GM18508 (cell line): ENCODE measurements around the gene TMEM120A.

ENCODE experiments used
- ATAC-seq: cut with Tn5 transposase; IDR thresholded peaks from one replicate; pipeline ENCODE4 v1.9.1; 2021; ENCODE audit warnings: moderate number of reproducible peaks; ENCODE audit not compliant: insufficient read depth, unreplicated experiment

Gene TMEM120A

DNA sequence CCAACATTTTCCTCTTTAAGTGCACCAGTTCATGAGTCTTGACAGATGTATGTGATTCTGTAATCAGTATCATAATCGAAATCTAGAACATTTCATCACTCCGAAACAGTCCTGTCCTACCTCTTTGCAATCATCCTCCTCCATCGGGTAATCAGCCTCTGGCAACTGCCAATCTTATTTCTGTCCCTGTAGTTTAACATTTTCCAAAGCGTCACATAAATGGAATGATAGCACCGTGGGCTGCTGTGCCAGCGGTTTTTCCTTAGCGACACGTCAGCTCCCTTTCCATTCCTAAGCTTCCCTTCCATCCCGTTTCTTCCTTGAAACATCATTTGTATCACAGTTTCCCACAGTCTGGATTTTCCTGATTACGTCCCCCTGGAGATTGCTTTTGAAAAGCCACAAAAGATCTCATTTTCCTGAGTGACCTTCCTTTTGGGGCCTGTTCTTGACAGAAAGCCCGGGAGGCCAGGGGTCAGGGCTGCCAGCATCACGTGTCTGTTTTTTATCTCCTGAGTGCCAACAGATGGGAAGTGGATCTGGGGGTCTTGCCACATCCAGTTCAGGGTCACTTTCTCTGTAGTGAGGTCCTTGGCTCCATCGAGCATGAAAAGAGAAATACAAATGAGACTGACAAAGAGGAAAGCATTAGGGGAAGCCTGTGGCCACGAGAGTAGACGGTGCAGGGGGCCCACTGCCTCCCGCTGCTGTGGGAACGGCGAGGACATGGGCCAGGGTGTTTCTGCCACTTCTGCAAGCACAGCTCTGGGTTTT, 31.6 kb downstream of the TMEM120A start:
- no peak for ATAC-seq

DNA sequence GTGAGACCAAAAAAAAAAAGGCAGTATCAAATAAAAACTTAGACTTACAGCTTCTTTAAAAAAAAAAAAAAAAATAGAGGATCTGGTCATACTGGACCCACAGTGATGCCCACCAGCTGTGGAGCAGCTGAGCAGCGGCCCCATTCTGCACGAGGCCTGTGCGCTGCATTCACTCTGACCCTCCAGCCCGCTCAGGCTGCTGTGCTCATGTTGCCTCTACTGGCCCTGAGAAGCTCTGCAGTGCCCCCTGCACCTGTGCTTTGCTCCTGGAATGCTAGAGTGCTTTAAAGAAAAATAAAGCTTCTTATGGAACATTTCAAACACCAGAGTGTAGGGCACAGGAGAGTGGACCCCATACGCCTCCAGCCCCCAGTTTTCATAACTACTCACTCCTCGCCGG, 33.2 kb downstream of the TMEM120A start:
- ATAC-seq = no peak

DNA sequence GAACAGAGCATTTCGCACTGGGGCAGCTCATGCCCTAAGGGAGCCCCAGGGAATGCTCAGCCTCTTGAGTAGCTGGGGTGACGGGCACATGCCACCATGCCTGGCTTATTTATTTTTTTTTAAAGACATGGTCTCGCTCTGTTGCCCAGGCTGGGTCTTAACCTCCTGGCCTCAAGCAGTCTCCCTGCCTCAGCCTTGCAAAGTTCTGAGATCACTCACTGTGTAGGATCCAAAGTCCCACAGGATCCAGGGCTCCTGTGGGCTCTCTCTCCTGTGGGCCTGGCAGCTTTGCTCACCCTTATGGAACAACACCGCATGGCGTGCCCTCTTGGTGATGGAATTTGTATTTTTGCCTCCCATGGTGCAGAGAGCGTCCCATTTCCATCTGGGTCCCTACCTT, 34.0 kb downstream of the TMEM120A start:
- ATAC-seq = no peak

DNA sequence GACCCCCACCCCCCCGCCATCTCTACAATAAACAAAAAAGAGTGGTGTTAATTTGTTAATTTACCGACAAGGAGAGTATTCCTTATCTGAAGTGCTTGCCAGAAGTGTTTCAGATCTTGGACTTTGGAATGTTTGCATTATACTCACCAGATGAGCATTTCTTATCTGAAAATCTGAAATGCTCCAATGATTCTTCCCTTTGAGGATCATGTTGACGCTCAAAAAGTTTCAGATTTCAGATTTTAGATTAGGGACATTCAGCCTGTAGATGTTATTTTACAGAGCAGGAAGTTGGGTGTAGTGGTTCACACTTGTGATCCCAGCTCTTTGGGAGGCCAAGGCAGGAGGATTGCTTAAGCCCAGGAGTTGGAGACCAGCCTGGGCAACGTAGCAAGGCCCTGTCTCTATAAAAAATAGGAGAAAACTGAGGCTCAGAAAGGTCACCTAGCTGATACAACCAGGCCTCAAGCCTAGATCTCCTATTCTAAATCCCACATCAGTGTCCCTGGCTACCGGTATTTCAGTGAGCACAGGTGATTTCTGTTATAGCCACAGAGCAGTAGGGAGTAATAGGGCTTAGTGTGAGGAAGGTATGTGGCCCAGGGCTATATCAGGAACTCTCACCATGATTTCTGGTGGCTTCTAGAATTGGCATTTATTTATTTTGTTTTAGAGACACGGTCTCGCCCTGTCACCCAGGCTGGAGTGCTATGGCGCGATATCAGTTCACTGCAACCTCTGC, 35.4 kb downstream of the TMEM120A start:
- no peak for ATAC-seq

DNA sequence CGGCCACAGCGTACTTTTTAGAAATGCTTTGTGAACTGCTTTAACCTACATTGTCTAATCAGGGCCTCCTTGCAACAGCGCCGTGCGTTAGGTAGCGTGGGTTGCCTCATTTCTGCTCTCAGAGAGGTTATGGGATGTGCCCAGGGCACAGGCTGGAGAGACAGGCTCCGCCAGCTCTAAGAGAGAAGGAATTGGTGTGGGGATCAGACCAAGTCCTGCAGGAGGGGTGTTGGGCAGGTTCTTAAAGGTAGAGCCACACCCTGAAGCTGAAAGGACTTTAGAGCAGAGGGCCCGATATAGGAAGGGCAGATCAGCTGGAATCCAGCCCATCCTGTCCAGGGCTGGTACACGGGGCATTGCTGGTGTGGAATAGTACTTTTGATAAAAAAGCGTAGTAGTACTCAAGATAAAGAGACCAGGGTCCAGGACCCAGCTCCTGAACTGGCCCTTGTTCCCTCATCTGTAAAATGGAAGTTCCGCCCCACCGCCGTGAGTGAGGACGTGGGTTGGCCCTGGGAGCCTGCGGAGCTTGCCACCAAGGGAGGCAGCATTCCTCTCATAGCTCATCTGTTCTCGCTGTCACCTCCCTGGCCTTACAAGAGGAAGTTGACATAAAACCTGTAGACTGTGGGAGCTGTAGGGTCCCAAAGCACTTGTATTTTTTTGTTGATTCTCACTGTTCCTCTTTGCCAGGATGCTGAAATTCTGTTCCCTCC, 37.2 kb downstream of the TMEM120A start:
- no peak for ATAC-seq

DNA sequence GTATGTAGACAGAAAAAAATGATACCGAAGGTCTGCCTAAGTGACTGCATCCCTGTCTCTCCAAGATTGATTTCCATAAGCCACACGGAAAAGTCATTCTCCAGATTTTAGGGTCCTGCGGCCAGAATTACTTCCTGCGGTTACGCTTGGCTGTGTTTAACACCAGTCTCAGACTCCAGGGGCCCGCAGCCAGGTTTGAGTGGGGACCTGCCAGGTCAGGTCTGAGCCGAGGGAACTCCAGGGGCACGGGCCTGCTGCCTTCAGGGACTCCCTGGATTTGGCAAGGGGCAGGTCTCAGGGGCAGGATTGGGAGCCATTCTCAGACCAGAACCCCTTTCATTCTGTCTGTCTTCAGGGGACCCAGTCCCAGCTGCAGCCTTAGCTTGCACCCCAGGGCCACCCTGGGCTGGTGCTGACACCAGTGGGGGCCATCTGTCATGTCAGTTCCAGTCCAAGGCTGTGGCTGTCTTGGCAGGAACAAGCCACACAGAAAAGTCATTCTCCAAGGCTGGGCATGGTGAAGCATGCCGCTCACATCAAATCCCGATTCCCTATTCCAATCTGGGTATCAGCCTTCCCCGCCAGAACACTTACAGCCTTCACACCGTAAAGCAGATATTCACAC, 39.0 kb downstream of the TMEM120A start:
- no peak for ATAC-seq

DNA sequence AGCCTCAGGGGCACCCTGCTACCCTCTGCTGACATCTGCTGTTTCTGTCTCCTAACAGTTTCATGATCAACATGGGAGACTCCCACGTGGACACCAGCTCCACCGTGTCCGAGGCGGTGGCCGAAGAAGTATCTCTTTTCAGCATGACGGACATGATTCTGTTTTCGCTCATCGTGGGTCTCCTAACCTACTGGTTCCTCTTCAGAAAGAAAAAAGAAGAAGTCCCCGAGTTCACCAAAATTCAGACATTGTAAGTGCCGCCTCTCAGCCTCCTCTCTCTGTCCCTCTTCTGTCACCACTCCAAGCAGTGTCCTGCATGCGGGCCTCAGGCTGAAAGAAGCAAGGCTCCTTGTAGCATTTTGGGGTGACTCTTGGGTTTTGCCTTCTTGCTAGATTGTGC, 40.5 kb downstream of the TMEM120A start:
- ATAC-seq = no peak

DNA sequence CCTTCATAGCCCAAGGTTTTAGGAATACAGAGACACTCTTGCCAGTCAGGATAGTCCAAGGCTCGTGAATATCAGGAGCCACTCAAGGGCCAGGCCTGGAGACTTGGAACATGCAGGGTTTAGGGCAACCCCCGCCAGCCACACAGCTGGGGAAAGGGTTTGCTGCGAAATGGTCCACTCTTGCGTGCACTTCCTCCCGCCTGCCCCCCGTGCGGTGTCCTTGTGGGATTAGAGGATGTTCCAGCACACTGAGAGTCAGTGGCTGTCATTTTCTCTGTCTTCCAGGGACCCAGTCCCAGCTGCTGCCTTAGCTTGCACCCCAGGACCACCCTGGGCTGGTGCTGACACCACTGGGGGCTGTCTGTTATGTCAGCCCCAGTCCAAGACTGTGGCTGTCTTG, 41.0 kb downstream of the TMEM120A start:
- ATAC-seq = no peak

DNA sequence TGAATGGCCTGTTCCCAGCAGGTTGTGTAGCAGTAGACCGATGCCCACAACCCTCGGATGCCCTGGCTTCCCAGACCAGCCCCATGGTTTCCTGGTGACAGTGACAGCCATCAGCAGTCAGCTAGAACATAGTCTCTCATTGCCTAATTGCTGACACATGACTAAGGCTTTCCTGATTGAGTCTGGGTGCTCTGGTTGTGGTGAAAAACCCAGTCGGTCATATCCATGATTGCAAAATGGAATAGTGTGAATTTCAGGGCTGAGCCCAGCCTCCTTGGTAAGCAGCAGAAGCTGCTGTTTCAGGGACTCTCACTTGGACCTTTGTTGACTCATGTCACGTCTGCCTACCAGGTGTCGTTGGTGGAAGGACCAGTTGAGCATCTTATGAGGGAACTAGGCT, 42.9 kb downstream of the TMEM120A start:
- no peak for ATAC-seq

DNA sequence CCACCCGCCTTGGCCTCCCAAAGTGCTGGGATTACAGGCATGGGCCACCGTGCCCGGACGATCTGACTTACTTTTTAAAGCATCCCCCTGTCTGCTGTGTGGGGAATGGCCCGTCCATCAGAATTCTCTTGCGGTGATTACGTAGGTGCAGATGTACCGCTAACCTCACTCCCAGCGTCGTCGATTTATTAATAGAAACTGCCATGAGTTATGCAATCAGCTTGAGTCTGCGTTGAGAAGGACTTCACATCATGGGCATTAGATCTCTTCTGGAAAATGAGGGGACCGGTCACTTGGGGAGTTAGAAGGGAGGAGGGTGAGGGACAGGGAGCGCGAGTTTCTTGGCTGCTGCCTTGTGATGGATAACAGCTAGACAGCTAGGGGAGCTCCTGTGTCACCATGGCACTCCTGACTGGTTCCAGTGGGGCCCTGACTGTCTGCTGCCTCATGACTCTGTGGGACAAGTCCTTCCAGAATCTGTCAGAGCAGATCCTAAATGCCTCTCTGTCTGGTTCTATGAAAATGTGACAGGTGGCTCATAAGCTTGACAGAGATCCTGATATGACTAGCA, 44.2 kb downstream of the TMEM120A start:
- no peak for ATAC-seq

DNA sequence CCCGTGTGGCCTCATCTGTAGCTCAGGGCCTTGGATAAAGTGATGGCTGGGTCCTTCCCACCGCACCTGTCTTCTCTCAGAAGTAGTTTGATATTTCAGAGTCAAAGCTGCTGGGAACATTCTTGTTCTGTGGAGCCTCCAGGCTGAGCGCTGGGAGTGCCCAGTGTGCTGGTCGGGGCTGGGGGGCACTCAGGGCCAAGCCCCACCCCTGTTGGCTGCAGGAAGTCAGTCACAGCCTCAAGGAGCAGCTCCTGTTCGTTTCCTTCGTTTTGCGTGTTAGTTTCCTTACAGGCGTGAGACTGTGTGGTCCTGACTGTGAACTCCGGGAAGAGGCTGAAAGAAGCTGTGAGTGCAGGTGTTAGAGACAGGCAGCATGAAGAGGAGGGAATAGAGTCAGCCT, 46.2 kb downstream of the TMEM120A start:
- no peak for ATAC-seq

DNA sequence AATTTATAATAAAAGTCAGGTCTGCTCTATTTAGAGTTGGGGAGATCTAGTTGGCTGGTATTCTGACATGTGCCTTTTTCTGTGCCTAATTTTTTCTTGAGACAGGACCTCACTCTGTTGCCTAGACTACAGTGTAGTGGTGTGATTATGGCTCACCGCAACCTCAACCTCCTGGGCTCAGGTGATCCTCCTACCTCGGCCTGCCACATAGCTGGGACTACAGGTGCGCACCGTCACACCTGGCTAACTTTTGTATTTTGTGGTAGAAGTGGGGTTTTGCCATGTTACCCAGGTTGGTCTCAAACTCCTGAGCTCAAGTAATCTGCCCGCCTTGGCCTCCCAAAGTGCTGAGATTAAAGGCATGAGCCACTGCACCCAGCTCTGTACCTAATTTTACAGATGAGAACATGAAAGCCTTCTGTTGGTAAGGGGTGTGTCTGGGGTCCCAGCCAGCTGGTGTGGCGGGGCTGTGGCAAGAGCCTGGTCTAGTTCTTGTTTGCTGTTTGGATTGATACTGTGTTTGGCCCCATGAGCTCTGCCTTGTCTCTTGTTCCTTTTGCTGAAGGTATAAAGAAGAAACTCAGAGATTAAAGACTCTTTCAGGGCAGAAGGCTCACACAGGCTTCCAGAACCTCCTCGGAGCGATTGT, 48.1 kb downstream of the TMEM120A start:
- no peak for ATAC-seq

DNA sequence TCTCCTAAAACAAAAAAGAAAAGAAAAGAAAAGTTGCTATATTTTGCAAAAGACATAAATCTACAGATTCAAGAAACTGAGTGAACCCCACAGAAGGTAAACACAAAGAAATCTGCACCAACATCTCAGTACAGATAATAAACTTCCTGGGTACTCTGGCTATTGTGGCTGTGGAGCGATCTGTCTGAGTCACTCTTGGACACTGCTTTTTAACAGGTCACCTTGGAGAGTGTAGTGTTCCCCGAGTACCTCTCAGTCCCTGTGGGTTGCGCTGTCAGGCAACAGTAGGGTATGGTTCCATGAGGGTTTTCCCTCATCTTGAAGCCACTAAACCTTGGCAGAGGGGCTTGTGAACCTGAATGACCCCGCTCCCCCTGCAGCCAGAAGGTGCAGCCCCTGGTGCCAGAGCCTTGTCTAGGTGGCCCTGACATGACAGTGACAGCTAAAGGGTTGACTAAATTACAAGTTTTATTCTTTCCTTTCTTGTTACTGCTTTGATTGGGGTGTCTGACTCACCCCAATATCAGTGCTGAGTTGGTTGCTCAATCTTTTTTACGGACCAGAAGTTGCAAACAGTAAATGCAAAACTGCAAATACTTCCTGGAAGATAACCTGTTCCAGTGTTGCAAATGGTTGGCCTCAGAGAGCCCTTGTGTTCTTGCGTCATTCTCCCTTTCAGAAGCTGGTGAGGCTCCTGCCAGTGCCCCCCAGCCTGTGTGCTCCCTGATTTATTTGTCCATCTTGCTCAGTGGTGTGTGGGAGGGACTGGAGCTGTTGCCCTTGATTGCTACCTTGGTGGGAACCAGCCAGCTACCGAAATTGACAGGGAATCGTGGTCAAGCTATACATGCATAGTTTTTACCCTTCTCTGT, 48.9 kb downstream of the TMEM120A start:
- no peak for ATAC-seq

DNA sequence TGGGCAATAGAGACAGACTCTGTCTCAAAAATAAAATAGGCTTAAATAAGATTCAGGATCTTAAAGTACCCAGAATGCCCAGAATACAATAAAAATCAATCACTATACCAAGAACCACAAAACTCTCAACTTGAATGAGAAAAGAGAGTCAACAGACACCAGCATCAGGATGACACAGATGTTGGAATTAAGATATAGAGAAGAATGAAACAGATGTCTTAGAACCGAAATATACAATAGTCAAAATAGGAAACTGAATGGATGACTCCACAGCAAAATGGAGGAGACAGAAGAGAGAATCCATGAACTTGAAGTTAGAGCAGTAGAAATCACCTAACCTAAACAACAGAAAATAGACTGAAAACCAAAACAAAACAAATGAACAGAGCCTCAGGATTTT, 49.9 kb downstream of the TMEM120A start:
- ATAC-seq = no peak

DNA sequence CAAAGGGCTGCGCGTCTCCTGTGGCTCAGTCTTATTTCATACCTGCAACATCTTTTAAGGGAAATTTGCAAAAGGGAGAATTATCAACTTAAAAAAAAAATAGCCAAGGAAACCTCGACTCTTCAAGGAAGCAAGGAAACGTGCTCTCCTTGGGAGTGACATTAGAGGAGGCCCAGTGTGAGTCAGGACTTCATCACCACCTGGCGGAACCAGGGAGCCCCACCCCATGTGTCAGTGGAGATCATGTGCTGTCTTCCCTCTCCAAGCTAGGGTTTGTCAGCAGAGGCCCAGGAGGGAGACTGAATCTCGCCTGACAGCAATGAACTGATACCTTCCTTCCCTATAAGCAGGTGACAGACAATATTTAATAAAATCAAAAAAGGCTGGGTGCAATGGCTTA, 50.5 kb downstream of the TMEM120A start:
- ATAC-seq = no peak

DNA sequence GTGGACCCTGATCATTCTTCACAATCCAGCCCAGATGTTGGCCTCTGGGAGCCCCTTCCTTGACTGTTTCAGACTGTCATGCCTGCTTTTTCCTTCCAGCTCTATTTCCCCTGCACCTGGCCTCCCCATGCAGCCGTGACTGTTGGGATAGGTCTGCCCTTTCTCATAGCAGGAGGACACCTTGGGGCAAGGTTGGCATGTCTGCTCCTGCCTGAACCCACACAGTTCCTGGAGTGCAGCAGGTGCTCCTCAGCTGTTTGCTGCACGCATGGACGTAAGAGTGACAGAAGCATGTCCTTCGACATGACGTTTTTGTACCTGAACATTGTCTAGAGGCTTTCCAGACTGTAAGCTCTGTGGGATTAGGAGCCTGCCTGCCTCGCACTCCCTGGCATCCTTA, 55.5 kb downstream of the TMEM120A start:
- no peak for ATAC-seq

DNA sequence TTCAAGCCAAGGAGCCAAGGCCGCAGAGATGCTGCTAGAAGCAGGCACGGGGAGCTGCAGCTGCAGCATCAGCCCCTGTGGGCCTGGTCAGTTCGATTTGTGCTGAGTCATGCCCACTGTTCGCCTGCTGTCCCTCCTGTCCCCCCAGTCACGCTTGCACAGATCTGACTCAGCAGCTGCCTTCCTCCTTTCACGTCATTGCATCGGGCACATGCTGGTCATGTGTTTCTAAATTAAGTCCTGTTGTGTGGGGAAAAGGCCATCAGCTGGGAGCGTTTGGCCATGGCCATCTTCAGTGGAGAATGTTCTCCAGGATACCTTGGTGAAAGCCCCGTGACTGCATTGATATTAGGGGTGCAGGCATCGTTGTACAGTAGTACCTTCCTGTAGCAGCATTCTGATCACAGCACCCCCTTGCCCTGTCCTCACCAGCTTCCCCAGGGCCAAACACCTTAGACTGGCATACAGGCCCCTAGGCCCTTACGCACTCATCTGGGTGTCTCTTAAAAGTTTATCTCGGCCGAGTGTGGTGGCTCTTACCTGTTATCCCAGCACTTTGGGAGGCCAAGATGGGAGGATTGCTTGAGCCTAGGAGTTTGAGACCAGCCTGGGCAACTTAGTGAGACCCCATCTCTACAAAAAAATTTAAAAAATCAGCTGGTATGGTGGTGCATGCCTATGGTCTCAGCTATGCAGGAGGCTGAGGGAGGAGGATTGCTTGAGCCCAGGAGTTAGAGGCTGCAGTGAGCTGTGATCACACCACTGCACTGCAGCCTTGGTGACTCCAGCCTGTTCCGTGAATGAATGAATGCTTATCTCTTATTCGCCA, 56.2 kb downstream of the TMEM120A start:
- ATAC-seq = no peak
